PFSK-1 (cell line): Measurements from ENCODE around the gene TTF1.

Experiments used
- POLR2AphosphoS5 ChIP-seq: IDR thresholded peaks from 2 replicates; pipeline ENCODE4 v1.6.1; 2012; ENCODE audit warnings: low read depth, mild to moderate bottlenecking, control low read depth, low read length, moderate library complexity
- SIN3A ChIP-seq: IDR thresholded peaks from 2 replicates; pipeline ENCODE4 v1.6.1; 2012; ENCODE audit warnings: mild to moderate bottlenecking, low read length, moderate library complexity, borderline replicate concordance; ENCODE audit not compliant: insufficient read depth
- TAF1 ChIP-seq: IDR thresholded peaks from 2 replicates; pipeline ENCODE4 v1.6.1; 2012; ENCODE audit warnings: low read length, control low read depth, borderline replicate concordance; ENCODE audit not compliant: insufficient read depth
- TF ChIP-seq, protein P1 (sequence below), 2 experiments: IDR thresholded peaks; 2 replicates each; pipeline versions ENCODE4 v1.6.1 to v1.8.0; 2011 to 2012; ENCODE audit warnings: low read depth in 2 of 2, low read length in 2 of 2, control low read depth in 1 of 2, inconsistent platforms in 1 of 2, mild to moderate bottlenecking in 1 of 2, moderate library complexity in 1 of 2; ENCODE audit not compliant: insufficient read depth in 1 of 2

DNA sequence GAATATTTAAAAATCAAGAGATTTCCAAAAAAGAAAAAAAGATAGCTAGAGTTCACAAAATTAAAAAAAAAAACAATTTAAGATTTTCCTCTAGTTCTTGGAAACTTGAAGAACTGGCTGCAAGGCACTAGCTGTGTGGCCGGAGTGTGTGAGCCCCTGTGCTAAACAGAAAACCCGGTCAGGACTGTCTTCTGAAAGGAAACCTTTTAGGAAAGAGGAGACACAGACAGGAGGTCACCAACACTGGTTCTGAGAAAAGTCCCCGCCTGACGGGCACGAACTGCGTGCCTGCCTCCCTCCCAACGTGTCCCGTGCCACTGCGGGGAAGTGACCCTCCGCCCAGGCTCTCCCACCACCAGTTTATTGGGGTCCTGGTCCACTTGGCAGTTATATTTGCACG, 15.2 kb downstream of the TTF1 start:
- TF ChIP-seq, protein P1, sequence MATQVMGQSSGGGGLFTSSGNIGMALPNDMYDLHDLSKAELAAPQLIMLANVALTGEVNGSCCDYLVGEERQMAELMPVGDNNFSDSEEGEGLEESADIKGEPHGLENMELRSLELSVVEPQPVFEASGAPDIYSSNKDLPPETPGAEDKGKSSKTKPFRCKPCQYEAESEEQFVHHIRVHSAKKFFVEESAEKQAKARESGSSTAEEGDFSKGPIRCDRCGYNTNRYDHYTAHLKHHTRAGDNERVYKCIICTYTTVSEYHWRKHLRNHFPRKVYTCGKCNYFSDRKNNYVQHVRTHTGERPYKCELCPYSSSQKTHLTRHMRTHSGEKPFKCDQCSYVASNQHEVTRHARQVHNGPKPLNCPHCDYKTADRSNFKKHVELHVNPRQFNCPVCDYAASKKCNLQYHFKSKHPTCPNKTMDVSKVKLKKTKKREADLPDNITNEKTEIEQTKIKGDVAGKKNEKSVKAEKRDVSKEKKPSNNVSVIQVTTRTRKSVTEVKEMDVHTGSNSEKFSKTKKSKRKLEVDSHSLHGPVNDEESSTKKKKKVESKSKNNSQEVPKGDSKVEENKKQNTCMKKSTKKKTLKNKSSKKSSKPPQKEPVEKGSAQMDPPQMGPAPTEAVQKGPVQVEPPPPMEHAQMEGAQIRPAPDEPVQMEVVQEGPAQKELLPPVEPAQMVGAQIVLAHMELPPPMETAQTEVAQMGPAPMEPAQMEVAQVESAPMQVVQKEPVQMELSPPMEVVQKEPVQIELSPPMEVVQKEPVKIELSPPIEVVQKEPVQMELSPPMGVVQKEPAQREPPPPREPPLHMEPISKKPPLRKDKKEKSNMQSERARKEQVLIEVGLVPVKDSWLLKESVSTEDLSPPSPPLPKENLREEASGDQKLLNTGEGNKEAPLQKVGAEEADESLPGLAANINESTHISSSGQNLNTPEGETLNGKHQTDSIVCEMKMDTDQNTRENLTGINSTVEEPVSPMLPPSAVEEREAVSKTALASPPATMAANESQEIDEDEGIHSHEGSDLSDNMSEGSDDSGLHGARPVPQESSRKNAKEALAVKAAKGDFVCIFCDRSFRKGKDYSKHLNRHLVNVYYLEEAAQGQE (IDR thresholded peaks at IDR 0.05; ENCODE audit: insufficient read depth in 1 of 2, low read depth in 2 of 2, low read length in 2 of 2), result no peak
- TF ChIP-seq POLR2AphosphoS5 (no peak), TAF1 (no peak), SIN3A (no peak)
